H1 (cell line): ENCODE measurements around the gene FNDC1. TPM values are rescaled to one million over a fixed set of nuclear protein-coding genes. Genes with fewer than 3 reads are reported as not detected.

ENCODE experiments used
- BCL11A ChIP-seq, 2 experiments: IDR thresholded peaks; one replicate each; pipeline ENCODE4 v1.6.1; 2011; ENCODE audit warnings: low read depth in 2 of 2, low read length in 2 of 2, mild to moderate bottlenecking in 2 of 2
- polyA plus RNA-seq, 7 experiments: library from polyadenylated mRNA; depleted of rRNA in 3 of 7; stranded (reverse) in 5 of 7; unstranded in 2 of 7; fragments of >200 nt in 5 of 7; fragments of 200-250 nt in 2 of 7; gene quantifications; 1 replicate in 5 of 7; 2 replicates in 1 of 7; 4 replicates in 1 of 7; pipeline versions ENCODE4 v1.2.1 to v1.2.3, GENCODE V29; 2011 to 2013; ENCODE audit warnings: missing spikeins in 2 of 7, mixed read lengths in 2 of 7
- total RNA-seq: library from RNA; stranded (reverse); fragmentation: NEBNext Ultra II Directional; extraction: Animal tissue kit (Norgen Biotek cat#: 25700); gene quantifications from 2 replicates; pipeline ENCODE4 v1.2.1, GENCODE V29; 2021

The FNDC1 gene
- total and polyA plus RNA-seq, 2 of the 8 experiments (the other 6 are each of a cell fraction or from before 2014, with no cell fraction given) = 0.06 to 0.30 TPM

GRCh38 chr6:159134701-159135364 is 34.4 kb upstream of the FNDC1 start (continued):
- no peak for TF ChIP-seq BCL11A (IDR thresholded peaks at IDR 0.05; ENCODE audit: low read depth in 2 of 2, low read length in 2 of 2)
